IPS-NIHi11 (cell line): ENCODE data around the gene PAQR7.

Experiments used
- DNase-seq: peaks from one replicate; pipeline ENCODE4 v3.0.0; 2012; ENCODE audit warnings: mixed read lengths, low spot score

The PAQR7 gene

DNA sequence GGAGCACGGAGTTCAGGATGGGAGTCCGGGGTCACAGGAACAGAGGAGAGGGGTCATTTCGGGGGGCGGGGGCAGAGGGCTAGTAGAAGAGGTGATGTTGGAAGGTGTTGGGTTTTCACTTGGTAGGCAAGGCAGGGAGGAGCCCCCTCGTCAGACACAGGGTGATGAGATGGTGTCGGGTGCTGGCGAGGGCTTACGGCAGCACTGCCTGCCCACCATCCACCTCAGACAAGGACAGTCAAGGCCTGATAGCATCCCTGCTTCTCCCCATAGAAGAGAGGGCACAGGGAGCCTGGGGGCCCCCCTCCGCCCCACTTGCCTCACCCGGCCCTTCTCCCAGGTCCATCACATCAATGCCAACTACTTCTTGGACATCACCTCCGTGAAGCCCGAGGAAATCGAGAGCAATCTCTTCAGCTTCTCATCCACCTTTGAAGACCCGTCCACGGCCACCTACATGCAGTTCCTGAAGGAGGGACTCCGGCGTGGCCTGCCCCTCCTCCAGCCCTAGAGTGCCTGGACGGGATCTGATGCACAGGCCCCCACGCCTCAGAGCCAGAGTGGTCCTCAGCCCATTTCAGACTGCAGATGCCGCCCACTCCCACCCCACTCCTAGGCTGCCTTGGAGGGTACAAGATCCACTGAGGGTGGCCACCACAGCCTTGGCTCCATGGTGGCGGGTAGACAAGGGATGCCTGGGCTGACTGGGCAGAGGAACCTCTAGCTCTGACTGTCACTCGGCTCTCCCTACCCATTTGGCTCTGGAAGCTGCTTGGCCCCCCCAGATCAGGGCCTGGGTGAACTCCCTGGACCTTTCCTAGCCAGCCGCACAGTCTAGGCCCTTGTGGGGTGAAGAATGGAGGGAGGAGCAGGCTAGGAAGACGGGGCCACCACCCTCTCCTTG lies 60.0 kb downstream of the PAQR7 start:
- no peak for DNase-seq

DNA sequence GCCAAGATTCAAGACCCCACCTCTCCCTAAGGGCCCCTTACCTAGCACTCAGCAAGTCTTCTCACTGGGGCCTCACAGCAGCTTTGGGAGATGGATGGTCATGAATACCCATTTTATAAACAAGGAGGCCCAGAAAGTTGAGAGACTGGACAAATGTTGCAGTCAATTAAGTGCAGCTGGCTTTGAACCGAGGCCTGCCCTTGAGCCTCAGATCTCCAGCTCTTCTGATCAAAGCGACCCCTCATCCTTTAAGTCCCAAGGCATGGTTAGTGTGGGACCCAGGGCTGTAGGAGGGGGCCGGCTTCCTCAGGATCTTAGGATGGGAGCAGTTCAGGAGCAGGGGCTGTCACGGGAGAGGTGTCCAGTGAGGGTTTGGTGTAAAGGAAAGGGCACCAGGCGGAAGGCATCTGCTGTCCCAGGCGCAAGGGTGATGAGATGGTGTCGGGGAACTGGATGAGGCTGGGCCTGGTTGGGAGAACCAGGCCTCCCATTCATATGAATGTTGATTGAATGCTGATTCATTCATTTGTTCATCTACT lies 60.9 kb downstream of the PAQR7 start:
- no peak for DNase-seq

DNA sequence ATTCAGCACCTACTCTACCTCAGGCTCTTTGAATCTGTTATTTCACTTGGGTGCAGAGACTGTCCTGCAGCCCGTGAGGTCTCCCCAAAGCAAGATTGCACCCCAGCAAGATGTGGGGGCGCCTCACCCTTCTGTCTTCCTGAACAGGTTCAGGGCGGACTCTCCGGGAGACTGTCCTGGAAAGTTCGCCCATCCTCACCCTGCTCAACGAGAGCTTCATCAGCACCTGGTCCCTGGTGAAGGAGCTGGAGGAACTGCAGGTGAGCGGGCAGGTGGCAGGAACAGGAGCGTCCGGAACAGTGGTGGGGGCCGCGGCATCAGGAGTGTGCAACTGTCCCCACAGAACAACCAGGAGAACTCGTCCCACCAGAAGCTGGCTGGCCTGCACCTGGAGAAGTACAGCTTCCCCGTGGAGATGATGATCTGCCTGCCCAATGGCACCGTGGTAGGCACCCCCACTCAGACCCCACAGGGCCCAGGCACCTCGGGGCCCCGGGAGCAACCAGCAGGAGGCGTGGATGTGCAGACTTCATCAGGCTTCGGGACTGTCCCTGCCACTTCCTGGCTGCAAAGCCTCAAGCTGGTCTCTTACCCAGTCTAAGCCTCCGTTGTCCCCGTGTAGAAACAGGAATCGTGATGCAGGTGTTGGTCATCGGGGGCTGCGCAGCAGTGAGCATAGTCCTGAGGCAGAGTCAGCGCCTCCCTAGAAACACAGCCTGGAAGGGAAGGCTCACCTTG lies 61.6 kb downstream of the PAQR7 start:
- no peak for DNase-seq

DNA sequence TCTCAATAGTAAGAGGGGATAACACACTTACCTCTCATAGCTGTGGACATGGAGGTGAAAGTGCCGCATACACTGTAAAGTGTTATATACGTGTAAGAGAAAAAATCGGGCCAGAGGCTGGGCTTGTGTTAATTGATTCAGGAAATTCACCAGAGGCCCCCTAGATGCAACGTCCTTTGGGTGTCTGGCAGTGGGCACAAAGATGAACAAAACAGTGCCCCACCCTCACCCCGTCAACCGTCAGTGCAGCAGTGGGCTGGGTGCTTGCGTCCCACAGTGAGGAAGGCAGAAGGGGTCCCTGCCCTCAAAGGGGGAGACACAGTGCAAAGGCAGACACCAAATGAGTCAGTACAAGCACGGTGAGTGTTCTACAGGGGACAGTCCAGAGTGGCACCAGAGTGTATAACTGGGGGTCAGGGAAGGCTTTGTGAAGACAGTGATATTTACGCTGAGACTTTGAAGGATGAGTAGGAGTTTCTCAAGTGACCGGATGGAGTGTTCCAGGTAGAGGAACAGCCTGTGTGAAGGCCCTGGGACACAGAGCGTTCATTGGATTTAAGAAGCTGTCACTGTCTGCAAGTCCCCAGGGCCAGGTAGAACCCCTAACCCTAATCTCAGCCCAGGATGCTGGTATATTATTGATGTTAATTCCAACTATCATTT lies 62.3 kb downstream of the PAQR7 start:
- DNase-seq, result no peak
